Fibroblast of skin of back (primary cell): ENCODE measurements around the gene TBC1D13. TPM values are rescaled to one million over a fixed set of nuclear protein-coding genes. Genes with fewer than 3 reads are reported as not detected.
"Not testable (repeated sequence)": the region's sequence is repeated elsewhere in the genome, so short reads cannot be mapped to it uniquely, and the experiment has no call there.

Experiments
- DNase-seq: peaks from one replicate; pipeline ENCODE4 v3.0.0-alpha.2; 2013
- polyA plus RNA-seq, 2 experiments: library from polyadenylated mRNA; unstranded; fragments of 120-200 nt; gene quantifications; one replicate each; pipeline ENCODE4 v1.2.1, GENCODE V29; 2013; ENCODE audit not compliant: insufficient read length in 2 of 2

Gene TBC1D13
- polyA plus RNA-seq (2013, experiment 1 of 2; ENCODE audit: insufficient read length): 20.5 TPM
- 15.9 TPM for polyA plus RNA-seq (2013, experiment 2 of 2; ENCODE audit: insufficient read length)

GRCh38 chr9:128786681-128787601 lies at the start of gene TBC1D13:
TSS of gene TBC1D13 (plus strand) at chr9:128787253. CDS start at chr9:128787354, 101 bp downstream.
- peak; percentile 85 for DNase-seq

DNA sequence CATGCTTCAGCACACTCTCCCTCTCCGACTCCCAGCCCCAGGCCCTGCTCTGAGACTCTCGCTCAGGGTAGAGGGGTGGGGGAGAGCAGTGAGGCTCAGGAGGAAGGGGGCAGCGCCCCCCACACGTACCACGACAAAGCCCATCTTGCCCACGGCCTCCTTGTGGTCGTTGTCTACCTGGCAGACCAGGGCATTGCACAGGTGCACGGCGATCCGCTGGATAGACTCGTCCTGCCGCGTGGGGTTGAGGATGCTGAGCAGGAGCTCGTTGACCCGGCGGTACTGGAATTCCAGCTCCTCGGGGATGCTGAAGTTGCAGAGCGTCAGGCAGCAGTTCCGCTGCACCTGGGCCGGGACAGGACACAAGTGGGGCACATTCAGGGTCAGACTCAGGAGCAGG lies 44.7 kb upstream of the TBC1D13 start:
- no peak for DNase-seq

GRCh38 chr9:128743421-128743820 lies 43.6 kb upstream of the TBC1D13 start:
- DNase-seq: no peak

- DNase-seq: no peak
Observed at GRCh38 chr9:128747241-128747640, 39.8 kb upstream of the TBC1D13 start.

- DNase-seq: no peak
Observed at GRCh38 chr9:128750926-128751595, 36.0 kb upstream of the TBC1D13 start.

GRCh38 chr9:128753627-128754026 lies 33.4 kb upstream of the TBC1D13 start:
- DNase-seq: no peak

DNA sequence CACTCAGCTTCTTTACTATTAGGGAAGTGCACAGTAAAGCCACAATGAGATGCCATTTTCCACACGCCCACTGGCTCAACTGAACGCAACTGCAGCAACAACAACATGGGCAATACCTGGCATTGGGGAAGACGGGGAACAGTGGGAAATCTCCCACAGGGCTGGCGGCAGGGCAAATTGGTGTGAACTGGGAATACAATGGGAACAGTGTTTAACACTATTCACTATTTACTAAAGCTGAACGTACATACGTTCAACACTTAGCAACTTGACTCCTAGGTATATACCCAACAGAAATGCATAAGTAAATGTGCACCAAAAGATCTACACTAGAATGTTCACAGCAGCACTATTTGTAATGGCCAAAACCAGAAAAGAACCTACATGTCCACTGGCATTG lies 29.5 kb upstream of the TBC1D13 start:
- DNase-seq: no peak

GRCh38 chr9:128762671-128763449 lies 24.2 kb upstream of the TBC1D13 start:
- no peak for DNase-seq

DNA sequence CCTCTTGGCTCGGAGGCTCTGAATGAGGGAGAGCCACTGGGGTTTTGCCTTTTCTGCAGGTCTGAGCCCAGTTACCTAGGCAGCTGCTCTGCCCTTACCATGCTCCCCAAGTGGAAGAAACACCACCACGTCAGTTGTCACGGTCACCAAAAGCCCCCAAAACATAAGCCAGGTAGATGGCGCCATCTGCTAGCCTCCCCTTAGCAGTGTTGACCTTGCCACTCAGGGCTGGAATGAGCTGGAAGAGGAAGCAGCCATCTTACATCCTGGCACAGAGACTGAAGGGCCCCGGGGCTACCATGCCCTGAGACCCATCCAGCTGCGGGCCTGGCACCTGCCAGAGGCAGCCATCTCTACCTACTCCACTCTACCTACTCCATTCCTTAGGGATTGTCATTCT lies 22.7 kb upstream of the TBC1D13 start:
- DNase-seq: no peak

- no peak for DNase-seq
Observed at GRCh38 chr9:128765499-128765898, 21.6 kb upstream of the TBC1D13 start.

DNA sequence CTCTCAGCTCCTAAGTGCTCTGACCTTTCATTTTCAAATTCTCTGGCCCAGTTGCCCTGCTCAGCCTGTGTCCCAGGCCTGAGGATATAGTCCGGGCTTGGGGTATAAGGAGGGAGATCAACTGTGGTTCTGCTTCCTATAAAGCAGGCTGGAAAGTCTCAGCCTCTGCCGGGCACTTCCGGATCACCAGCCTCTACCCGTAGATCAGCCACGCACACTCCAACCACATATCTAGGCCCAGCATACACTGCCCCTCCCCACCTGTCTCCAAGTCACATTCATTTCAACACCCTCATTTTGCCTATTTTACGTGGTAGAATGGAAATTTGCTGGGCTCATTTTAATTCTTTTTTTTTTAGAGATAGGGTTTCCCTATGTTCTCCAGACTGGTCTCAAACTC lies 18.4 kb upstream of the TBC1D13 start:
- no peak for DNase-seq

DNA sequence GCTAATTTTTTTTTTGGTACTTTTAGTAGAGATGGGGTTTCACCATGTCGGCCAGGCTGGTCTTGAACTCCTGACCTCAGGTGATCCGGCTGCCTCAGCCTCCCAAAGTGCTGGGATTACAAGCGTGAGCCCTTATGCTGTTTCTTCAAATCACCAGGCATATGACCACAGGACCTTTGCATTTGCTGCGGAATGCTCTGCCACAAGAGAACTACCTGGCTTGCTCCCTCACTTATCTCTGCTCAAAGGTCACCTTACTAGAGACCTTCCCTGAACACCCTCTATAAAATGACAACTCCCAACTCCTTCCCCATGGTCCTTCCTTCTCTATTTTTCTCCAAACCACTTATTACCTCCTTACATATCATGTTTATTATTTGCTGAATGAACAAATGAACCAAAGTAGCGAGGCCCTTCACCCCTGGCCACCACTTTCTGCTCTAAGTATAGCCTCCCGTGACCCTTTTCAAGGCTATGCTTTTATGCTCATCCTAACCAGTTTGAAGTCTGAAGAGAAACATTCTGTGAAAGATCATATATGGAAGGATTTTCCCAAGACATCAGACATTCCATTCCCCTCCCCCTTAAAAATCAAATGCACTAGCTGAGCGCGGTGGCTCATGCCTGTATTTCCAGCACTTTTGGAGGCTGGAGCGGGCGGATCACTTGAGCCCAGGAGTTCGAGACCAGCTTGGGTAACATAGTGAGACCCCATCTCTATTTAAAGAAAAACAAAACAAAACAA lies 16.6 kb upstream of the TBC1D13 start:
- DNase-seq: no peak

DNA sequence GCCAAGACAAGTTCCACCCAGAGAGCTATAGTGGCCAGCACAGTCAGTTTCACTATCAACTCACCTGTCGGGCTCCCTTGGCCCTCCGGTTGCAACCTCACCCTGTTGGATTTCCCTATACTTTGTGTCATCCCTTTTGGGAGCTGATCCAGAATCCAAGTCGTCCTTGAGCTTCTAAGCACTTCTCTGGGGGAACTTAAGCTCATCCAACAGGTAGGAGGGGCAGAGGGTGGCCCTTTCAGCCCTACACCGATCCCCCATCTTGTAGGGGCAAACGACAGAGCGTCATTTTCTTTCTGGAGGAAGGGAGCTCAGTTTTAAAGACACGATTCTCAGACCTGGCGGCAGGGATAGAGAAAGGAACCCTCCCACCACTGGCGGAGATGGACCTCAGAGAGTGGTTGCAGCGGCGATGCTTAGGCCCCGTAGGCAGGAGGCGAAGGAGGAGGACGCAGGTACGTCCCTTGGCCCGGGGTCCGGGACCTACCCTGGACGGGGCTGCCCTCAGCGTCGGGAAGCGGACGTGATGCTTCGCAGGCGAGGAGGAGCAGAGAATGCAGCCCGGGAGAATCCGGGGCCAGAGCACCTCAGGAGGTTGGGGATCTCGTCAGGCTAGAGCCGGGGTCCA lies 15.8 kb upstream of the TBC1D13 start:
- DNase-seq: no peak

DNA sequence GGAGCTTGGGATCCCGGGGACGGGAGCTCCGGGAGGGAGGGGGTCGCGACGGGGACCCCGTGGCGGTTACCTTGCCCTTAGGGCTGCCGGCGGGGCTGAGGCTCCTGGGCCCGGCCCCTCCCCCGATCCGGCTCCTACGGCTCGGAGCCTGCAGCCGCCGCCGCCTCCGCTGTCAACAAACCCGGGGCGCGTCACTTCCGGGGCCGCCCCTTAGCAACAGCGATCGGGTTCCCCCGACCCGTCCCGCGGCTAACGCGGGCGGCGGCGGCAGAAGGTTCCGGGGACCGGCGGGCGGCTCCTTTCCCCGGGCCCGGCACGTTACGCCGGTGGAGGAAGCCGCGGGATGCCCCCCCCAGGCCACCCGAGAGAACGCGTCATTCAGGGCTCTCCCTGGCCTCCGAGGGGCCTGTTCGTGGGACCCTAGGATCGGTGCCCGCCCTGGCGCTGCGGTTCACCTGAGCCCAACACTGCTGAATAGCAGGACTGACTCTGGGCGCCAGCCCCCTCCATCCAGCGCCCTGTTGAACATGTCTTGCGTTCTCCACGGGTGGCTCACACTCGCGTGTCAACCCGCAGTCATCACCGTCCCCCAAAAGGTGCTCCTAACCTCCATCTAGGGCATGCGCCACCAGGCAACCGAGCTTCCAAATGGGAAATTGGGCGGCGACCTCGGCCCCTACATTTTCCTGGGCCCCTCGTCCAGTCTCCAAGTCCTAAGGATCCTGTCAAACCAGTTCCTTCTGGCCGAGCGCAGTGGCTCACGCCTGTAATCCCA lies 15.1 kb upstream of the TBC1D13 start, which contains the start of gene ZER1:
TSS of gene ZER1 (minus strand) at position 183 of the 775 bp plus-strand sequence. CDS start 16,362 bp downstream, outside the sequence.
- DNase-seq: peak; percentile 88

GRCh38 chr9:128773049-128773448 lies 14.0 kb upstream of the TBC1D13 start:
- DNase-seq: no peak

DNA sequence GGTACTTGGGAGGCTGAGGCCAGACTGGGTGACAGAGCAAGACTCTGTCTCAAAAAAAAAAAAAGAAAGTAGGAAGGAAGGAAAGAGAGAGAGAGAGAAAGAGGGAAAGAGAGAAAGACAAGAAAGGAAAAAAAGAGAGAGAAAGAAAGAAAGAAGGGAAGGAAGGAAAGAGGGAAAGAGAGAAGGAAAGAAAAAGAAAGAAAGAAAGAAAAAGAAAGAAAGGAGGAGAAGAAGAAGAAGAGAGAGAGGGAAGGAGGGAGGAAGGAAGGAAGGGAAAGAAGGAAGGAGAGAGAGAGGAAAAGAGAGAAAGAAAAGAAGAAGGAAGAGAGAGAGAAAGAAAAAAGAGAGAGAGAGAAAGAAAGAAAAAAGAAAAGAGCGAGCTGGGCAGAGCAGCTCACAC lies 12.2 kb upstream of the TBC1D13 start:
- no peak for DNase-seq

DNA sequence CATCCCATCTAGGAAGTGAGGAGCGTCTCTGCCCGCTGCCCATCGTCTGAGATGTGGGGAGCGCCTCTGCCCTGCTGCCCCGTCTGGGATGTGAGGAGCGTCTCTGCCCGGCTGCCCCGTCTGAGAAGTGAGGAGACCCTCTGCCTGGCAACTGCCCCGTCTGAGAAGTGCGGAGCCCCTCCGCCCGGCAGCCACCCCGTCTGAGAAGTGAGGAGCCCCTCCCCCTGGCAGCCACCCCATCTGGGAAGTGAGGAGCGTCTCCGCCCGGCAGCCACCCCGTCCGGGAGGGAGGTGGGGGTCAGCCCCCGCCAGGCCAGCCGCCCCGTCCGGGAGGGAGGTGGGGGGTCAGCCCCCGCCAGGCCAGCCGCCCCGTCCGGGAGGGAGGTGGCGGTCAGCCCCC lies 7.0 kb upstream of the TBC1D13 start:
- DNase-seq: not testable (repeated sequence)

- DNase-seq: no peak
Observed at GRCh38 chr9:128781187-128782070, 5.6 kb upstream of the TBC1D13 start.

GRCh38 chr9:128782669-128783068 lies 4.4 kb upstream of the TBC1D13 start:
- DNase-seq: no peak

DNA sequence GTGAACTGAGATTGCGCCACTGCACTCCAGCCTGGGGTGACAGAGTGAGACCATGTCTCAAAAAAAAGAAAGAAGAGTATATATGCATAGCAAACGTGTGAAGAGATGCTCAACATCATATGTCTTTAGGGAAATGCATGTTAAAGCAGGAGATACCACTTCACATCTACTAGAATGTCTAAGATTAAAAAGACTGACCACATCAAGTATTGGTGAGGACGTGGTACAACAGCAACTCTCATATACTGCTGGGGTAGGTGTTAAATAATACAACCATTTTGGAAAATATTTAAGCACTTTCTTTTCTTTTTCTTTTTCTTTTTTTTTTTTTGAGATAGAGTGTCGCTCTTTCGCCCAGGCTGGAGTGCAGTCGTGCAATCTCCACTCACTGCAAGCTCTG lies 1.6 kb upstream of the TBC1D13 start:
- no peak for DNase-seq
